ENCODE measurements around the gene CCSER2. TPM values are rescaled to one million over a fixed set of nuclear protein-coding genes. Genes with fewer than 3 reads are reported as not detected.

The CCSER2 gene
- total RNA-seq, 1 experiment from 2014 or later, result 56.6 TPM

- no peaks in the 10 kb centered on the region for H3K4me1 ChIP-seq (replicated peaks; ENCODE audit: insufficient read depth)
- H2AFZ ChIP-seq, result no peak overlapping the region
- H3K4me3 ChIP-seq, result no peak overlapping the region
- BruUV-seq (replicated peaks), result no TSS peak
- no peaks in the 10 kb centered on the region for H3K79me2 ChIP-seq (ENCODE audit: low read depth)
- H3K27me3 ChIP-seq (ENCODE audit: insufficient read depth, low read depth), result no peaks in the 10 kb centered on the region
- no peak for TF ChIP-seq EZH2 (IDR thresholded peaks at IDR 0.05; ENCODE audit: low read depth)
- POLR2A ChIA-PET (ENCODE audit: unreplicated experiment), result no interaction called here
- H3F3A ChIP-seq (ENCODE audit: insufficient read depth, low read depth), result 0 out of 2 replicates have a peak, but pooled peaks cover 3% of the 10 kb centered on the region
- no peaks in the 10 kb centered on the region for H3K9me2 ChIP-seq (ENCODE audit: insufficient read depth)
- no peaks in the 10 kb centered on the region for H3K36me3 ChIP-seq (ENCODE audit: low read depth)
- intact Hi-C loops (cut with micrococcal nuclease; ENCODE audit: unreplicated experiment), result no loop called here
- no peaks in the 10 kb centered on the region for H3K9me3 ChIP-seq (ENCODE audit: insufficient read depth, low read depth)
- DNase-seq, result peak in 1 of 2 experiments; percentile 4
- no peak overlapping the region for H3K4me2 ChIP-seq
- no peaks in the 10 kb centered on the region for H4K20me1 ChIP-seq (ENCODE audit: insufficient read depth)
- CTCF ChIA-PET, result interaction anchor here (1.3 kb wide), 1 partner anchor 59 kb away, joined by 5 read pairs; no protein-coding TSS in a partner anchor
- H3K27ac ChIP-seq, result no peak overlapping the region
These were observed 150.3 kb downstream of the CCSER2 start for GRCh38 chr10:84478679-84479078.

- DNase-seq, result no peak
- CTCF ChIA-PET, result no interaction called here
- H3K4me1 ChIP-seq (replicated peaks; ENCODE audit: insufficient read depth), result no peaks in the 10 kb centered on the region
- intact Hi-C loops (cut with micrococcal nuclease; ENCODE audit: unreplicated experiment), result no loop called here
- H3K79me2 ChIP-seq (ENCODE audit: low read depth), result no peaks in the 10 kb centered on the region
- 0 out of 2 replicates have a peak, but pooled peaks cover 3% of the 10 kb centered on the region for H3F3A ChIP-seq (ENCODE audit: insufficient read depth, low read depth)
- H3K27me3 ChIP-seq (ENCODE audit: insufficient read depth, low read depth), result no peaks in the 10 kb centered on the region
- no peaks in the 10 kb centered on the region for H4K20me1 ChIP-seq (ENCODE audit: insufficient read depth)
- no peak overlapping the region for H2AFZ ChIP-seq
- H3K9me3 ChIP-seq (ENCODE audit: insufficient read depth, low read depth), result no peaks in the 10 kb centered on the region
- no peaks in the 10 kb centered on the region for H3K9me2 ChIP-seq (ENCODE audit: insufficient read depth)
- H3K4me3 ChIP-seq, result no peak overlapping the region
- TF ChIP-seq, protein P1, sequence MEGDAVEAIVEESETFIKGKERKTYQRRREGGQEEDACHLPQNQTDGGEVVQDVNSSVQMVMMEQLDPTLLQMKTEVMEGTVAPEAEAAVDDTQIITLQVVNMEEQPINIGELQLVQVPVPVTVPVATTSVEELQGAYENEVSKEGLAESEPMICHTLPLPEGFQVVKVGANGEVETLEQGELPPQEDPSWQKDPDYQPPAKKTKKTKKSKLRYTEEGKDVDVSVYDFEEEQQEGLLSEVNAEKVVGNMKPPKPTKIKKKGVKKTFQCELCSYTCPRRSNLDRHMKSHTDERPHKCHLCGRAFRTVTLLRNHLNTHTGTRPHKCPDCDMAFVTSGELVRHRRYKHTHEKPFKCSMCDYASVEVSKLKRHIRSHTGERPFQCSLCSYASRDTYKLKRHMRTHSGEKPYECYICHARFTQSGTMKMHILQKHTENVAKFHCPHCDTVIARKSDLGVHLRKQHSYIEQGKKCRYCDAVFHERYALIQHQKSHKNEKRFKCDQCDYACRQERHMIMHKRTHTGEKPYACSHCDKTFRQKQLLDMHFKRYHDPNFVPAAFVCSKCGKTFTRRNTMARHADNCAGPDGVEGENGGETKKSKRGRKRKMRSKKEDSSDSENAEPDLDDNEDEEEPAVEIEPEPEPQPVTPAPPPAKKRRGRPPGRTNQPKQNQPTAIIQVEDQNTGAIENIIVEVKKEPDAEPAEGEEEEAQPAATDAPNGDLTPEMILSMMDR (conservative IDR thresholded peaks at IDR 0.05), result no peak
- no peak for TF ChIP-seq EZH2 (IDR thresholded peaks at IDR 0.05; ENCODE audit: low read depth)
- no TSS peak for BruUV-seq (replicated peaks)
- POLR2A ChIA-PET (ENCODE audit: unreplicated experiment), result no interaction called here
- H3K4me2 ChIP-seq, result no peak overlapping the region
- no peak overlapping the region for H3K27ac ChIP-seq
- H3K36me3 ChIP-seq (ENCODE audit: low read depth), result no peaks in the 10 kb centered on the region
These were observed 156.2 kb downstream of the CCSER2 start for GRCh38 chr10:84484541-84484940.

GRCh38 chr10:84493361-84493760 is 165.0 kb downstream of the CCSER2 start:
- H4K20me1 ChIP-seq (ENCODE audit: insufficient read depth), result no peaks in the 10 kb centered on the region
- ChIA-PET CTCF (interaction anchor here (1.1 kb wide), 1 partner anchor 47 kb away, joined by 3 read pairs; no protein-coding TSS in a partner anchor), POLR2A (ENCODE audit: unreplicated experiment) (no interaction called here)
- H3K9me2 ChIP-seq (ENCODE audit: insufficient read depth), result 0 out of 2 replicates have a peak, but pooled peaks cover 3% of the 10 kb centered on the region
- TSS peak; percentile 81 for BruUV-seq (replicated peaks)
- intact Hi-C loops (cut with micrococcal nuclease; ENCODE audit: unreplicated experiment), result loop anchor here (5.0 kb wide), 1 partner anchor 166 kb away; the partner anchor contains the start of gene CCSER2
- H3K4me2 ChIP-seq, result peak overlapping the region; percentile 79
- H3F3A ChIP-seq (ENCODE audit: insufficient read depth, low read depth), result peaks cover 29% of the 10 kb centered on the region
- H3K27ac ChIP-seq, result peak overlapping the region; percentile 83
- H3K79me2 ChIP-seq (ENCODE audit: low read depth), result peaks cover 5% of the 10 kb centered on the region
- H3K27me3 ChIP-seq (ENCODE audit: insufficient read depth, low read depth), result no peaks in the 10 kb centered on the region
- peak overlapping the region; percentile 51; the same call in 1 of the 2 replicates for H3K4me3 ChIP-seq
- H3K4me1 ChIP-seq (replicated peaks; ENCODE audit: insufficient read depth), result peaks cover 56% of the 10 kb centered on the region
- no peaks in the 10 kb centered on the region for H3K36me3 ChIP-seq (ENCODE audit: low read depth)
- no peak overlapping the region for H2AFZ ChIP-seq
- no peak for TF ChIP-seq EZH2 (IDR thresholded peaks at IDR 0.05; ENCODE audit: low read depth)
- TF ChIP-seq, protein P1 (conservative IDR thresholded peaks at IDR 0.05), result no peak
- 0 out of 2 replicates have a peak, but pooled peaks cover 5% of the 10 kb centered on the region for H3K9me3 ChIP-seq (ENCODE audit: insufficient read depth, low read depth)
- DNase-seq, result no peak
